Tibial nerve (tissue), 4 donors: ENCODE results near the gene BOD1L1. TPM values are rescaled to one million over a fixed set of nuclear protein-coding genes. Genes with fewer than 3 reads are reported as not detected.
A peak's percentile ranks its signal among the peaks of the same experiment; 100 is the strongest.

Experiments
- DNase-seq, 2 donors: peaks; one replicate each; pipeline ENCODE4 v3.0.0-alpha.2; 2019; ENCODE audit warnings: low spot score in 2 of 2
- H3K27ac ChIP-seq, 4 donors: fragments of 200-600 bp; sonication (generic) in 3 of 4; one replicate each; pipeline ENCODE4 v1.5.1; 2017 to 2019; ENCODE audit warnings: mild to moderate bottlenecking in 1 of 4
- H3K27me3 ChIP-seq, 2 donors: fragments of 200-600 bp; sonication (generic) in 1 of 2; one replicate each; pipeline versions ENCODE4 v1.5.1 to v1.6.0; 2017 to 2019
- H3K36me3 ChIP-seq, 3 donors: fragments of 200-600 bp; sonication (generic); one replicate each; pipeline ENCODE4 v1.5.1; 2018 to 2019
- H3K4me1 ChIP-seq, 4 donors: fragments of 200-600 bp; sonication (generic) in 3 of 4; one replicate each; pipeline ENCODE4 v1.5.1; 2017 to 2019
- H3K4me3 ChIP-seq, 4 donors: fragments of 200-600 bp; sonication (generic) in 3 of 4; one replicate each; pipeline ENCODE4 v1.5.1; 2017 to 2019; ENCODE audit warnings: mild to moderate bottlenecking in 1 of 4, moderate library complexity in 1 of 4
- H3K9me3 ChIP-seq, 4 donors: fragments of 200-600 bp; sonication (generic) in 3 of 4; one replicate each; pipeline ENCODE4 v1.5.1; 2017 to 2019
- CTCF ChIP-seq, 5 experiments: fragments of 200-600 bp in 3 of 5; fragments of 450-650 bp in 2 of 5; sonication (generic) in 3 of 5; IDR thresholded peaks; one replicate each; pipeline ENCODE4 v1.5.1; 2016 to 2019; ENCODE audit warnings: antibody characterized with exemption in 5 of 5, mild to moderate bottlenecking in 3 of 5, moderate library complexity in 2 of 5
- EP300 ChIP-seq, 2 donors: sonication (generic); formaldehyde crosslinking; IDR thresholded peaks; one replicate each; pipeline ENCODE4 v1.6.1; 2017; ENCODE audit warnings: antibody characterized with exemption in 2 of 2, mild to moderate bottlenecking in 1 of 2
- POLR2A ChIP-seq, 2 donors: fragments of 450-650 bp; IDR thresholded peaks; one replicate each; pipeline ENCODE4 v1.6.1; 2017; ENCODE audit warnings: antibody characterized with exemption in 2 of 2, mild to moderate bottlenecking in 2 of 2, moderate library complexity in 2 of 2
- WGBS, 2 donors: methylation state at CpG; one replicate each; pipeline ENCODE4 v1.1.5; 2018; 5-methylcytosine and 5-hydroxymethylcytosine counted together
- total RNA-seq, 4 donors: library from RNA; depleted of rRNA; stranded (reverse); fragments of >200 nt; gene quantifications; one replicate each; pipeline ENCODE4 v1.1.0, GENCODE V29; 2016

The BOD1L1 gene
- total RNA-seq, 4 donors from 2014 or later, result 41.5 to 53.8 (median 47.8) TPM

DNA sequence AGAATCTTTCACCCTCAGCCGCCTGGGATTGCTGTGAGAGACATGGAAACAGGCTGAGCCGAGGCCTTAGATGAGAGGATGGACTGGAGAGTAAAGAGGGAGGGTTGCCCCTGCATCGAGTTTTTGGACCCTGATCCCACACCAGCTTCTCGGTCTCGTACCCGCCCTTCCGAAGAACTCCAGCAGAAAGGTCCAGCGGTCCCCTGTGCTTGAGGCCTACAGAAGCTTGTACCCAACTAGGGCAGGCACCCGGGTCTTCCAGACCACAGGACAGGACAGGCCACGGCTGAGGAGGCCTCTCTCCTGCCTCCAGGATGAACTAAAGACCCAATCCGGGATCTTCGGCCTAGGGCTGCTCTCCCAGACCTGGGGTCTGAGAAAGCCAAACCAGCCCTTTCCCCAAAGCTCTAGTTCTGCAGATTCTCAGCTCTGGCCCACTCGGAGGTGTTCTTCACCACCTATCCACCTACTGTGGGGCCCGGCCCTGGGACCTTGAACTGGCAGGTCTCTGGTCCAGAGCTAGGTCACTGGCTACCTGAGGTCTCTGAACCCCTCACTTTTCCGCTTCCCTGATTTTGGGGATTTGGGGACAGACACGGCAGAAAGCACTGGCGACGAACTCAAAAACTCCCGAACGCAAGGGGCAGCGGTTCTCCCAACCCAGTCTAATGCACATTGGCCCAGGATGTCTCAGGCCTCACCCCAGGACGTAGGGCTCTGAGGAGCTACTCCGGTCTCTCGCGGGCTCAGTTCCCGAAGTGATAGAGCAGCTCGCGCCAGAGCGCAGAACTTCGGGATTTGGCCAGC is 84.3 kb downstream of the BOD1L1 start:
- 45 to 47% methylated on average over 26 to 28 of the region's 30 CpGs for WGBS, 2 donors
- DNase-seq, result no peak
- H3K27me3 ChIP-seq, result peaks cover 9 to 98% of the 10 kb centered on the region in 2 donors
- H3K27ac ChIP-seq, result no peak overlapping the region
- peak overlapping the region in 3 of 4 donors; percentile 19 to 59 (median 46) for H3K4me3 ChIP-seq
- no peaks in the 10 kb centered on the region for H3K36me3 ChIP-seq
- no peak for TF ChIP-seq POLR2A (IDR thresholded peaks at IDR 0.05)
- TF ChIP-seq EP300 (IDR thresholded peaks at IDR 0.05), result no peak
- no peak for TF ChIP-seq CTCF (IDR thresholded peaks at IDR 0.05)
- peaks cover 0 to 86% (median 32%) of the 10 kb centered on the region in 4 donors for H3K4me1 ChIP-seq
- H3K9me3 ChIP-seq, result peaks cover 0 to 3% (median 0%) of the 10 kb centered on the region in 4 donors

DNA sequence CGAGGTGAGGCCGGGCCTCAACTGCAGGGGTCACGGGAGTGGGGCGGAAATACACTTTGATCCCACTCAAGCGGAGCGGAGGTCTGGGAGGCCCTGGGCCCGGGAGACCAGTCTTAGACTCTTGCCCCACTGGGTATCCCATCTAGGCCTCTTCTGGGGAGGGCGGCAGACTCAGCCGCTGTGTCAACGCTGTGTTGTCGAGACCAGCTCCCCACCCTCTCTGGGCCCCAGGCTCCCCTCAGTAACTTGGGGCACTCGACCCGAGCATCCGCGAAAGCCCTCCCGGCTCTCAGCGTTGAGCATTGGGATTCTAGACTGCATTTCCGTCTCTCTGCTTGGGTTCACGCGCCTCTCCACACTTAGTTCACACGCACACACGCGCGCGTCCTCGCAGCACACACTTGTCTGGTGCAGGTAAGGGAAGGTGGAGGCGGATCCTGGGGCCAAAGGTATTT is 84.9 kb downstream of the BOD1L1 start:
- no peak for TF ChIP-seq POLR2A (IDR thresholded peaks at IDR 0.05)
- peaks cover 9 to 98% of the 10 kb centered on the region in 2 donors for H3K27me3 ChIP-seq
- no peak overlapping the region for H3K27ac ChIP-seq
- peaks cover 0 to 3% (median 0%) of the 10 kb centered on the region in 4 donors for H3K9me3 ChIP-seq
- H3K36me3 ChIP-seq, result no peaks in the 10 kb centered on the region
- peaks cover 0 to 82% (median 29%) of the 10 kb centered on the region in 4 donors for H3K4me1 ChIP-seq
- peak overlapping the region in 1 of 4 donors; percentile 15 for H3K4me3 ChIP-seq
- 43 to 51% methylated on average over 17 to 27 of the region's 27 CpGs for WGBS, 2 donors
- DNase-seq, result no peak

GRCh38 chr4:13541720-13542576 is 85.6 kb downstream of the BOD1L1 start:
- TF ChIP-seq CTCF (IDR thresholded peaks at IDR 0.05), result peak in 2 of 5 experiments; percentile 6 to 20
- no peak for TF ChIP-seq POLR2A (IDR thresholded peaks at IDR 0.05)
- no peak for TF ChIP-seq EP300 (IDR thresholded peaks at IDR 0.05)
- 7 to 9% methylated on average over 35 to 50 of the region's 79 CpGs for WGBS, 2 donors
- H3K4me3 ChIP-seq, result peak overlapping the region in 1 of 4 donors; percentile 15
- no peak overlapping the region for H3K27ac ChIP-seq
- peaks cover 9 to 98% of the 10 kb centered on the region in 2 donors for H3K27me3 ChIP-seq
- H3K9me3 ChIP-seq, result peaks cover 0 to 3% (median 0%) of the 10 kb centered on the region in 4 donors
- peaks cover 0 to 75% (median 24%) of the 10 kb centered on the region in 4 donors for H3K4me1 ChIP-seq
- DNase-seq, result no peak
- no peaks in the 10 kb centered on the region for H3K36me3 ChIP-seq

DNA sequence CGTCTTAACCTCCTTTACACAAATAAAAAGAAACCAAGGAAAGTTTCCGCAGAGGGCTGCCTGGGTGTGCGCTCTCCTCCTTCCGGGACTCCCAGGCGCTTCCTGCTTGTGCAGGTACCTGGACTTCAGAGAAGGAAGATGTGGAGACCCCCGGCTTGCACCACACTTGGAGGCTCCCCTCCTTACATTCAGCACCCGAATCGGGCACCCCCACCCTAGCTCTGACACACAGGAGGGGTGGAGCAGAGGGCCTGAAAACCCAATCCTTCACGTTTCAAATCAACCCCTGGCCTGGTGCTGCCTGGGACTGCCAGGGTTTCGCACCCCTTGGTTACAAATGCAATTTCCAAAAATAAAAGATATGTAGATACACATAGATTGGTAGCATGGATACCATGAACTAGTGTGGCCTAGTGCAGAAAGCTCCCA is 86.3 kb downstream of the BOD1L1 start:
- no peak for DNase-seq
- TF ChIP-seq CTCF (IDR thresholded peaks at IDR 0.05) (no peak), EP300 (IDR thresholded peaks at IDR 0.05) (no peak), POLR2A (IDR thresholded peaks at IDR 0.05) (no peak)
- Histone ChIP-seq H3K27ac (no peak overlapping the region), H3K27me3 (peaks cover 7 to 98% of the 10 kb centered on the region in 2 donors), H3K4me1 (peaks cover 0 to 68% (median 22%) of the 10 kb centered on the region in 4 donors), H3K36me3 (no peaks in the 10 kb centered on the region), H3K4me3 (no peak overlapping the region), H3K9me3 (peaks cover 0 to 3% (median 0%) of the 10 kb centered on the region in 4 donors)
- 36 to 50% methylated on average over 10 of the region's 10 CpGs for WGBS, 2 donors

DNA sequence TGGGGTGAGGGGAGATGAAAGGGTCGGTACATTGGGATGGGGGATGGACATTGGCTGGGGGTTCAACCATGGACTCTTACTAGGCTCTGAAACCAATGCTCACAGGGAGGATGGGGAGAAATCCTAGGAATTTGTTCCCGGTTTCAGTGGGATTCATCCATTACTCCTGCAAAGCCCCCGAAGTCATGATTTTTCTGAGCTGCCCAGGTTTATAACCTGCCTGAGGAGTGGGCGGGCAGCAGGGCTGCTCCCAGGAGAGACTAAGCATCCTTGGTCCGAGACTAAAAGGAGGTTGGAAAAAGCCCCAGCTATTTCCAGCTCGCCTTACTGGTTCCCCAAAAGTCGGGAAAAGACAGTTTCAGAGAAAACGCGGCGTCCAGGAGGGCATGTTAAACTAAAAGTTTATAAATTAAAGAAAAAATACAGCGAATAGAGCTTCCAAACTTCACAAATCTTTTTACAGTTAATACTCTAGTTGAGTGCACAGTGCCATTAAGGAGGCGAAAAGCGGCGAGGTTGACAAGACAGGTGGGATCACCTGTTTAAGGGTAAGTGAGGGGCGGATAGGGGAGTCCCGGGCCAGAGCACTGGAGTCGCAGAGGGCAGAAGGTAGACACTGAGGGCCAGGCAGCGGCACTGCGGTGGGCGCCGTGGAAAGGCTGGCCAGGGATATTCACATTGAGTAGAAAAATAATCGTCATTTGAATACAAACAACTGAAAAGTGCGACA is 86.9 kb downstream of the BOD1L1 start:
- no peak for DNase-seq
- H3K27ac ChIP-seq, result no peak overlapping the region
- TF ChIP-seq POLR2A (IDR thresholded peaks at IDR 0.05) (no peak), CTCF (IDR thresholded peaks at IDR 0.05) (no peak), EP300 (IDR thresholded peaks at IDR 0.05) (no peak)
- no peak overlapping the region for H3K4me3 ChIP-seq
- WGBS, 2 donors, result 24 to 32% methylated on average over 23 of the region's 23 CpGs
- H3K9me3 ChIP-seq, result peaks cover 0 to 3% (median 0%) of the 10 kb centered on the region in 4 donors
- no peaks in the 10 kb centered on the region for H3K36me3 ChIP-seq
- peaks cover 4 to 98% of the 10 kb centered on the region in 2 donors for H3K27me3 ChIP-seq
- peaks cover 0 to 68% (median 22%) of the 10 kb centered on the region in 4 donors for H3K4me1 ChIP-seq
